GM18909 (cell line): ENCODE data around the gene SLC30A10.
"Not testable (repeated sequence)": the region's sequence is repeated elsewhere in the genome, so short reads cannot be mapped to it uniquely, and the experiment has no call there.

Experiments
- ATAC-seq: cut with Tn5 transposase; IDR thresholded peaks from one replicate; pipeline ENCODE4 v1.9.1; 2021; ENCODE audit warnings: mild to moderate bottlenecking; ENCODE audit not compliant: unreplicated experiment, poor library complexity

SLC30A10 gene

GRCh38 chr1:219927956-219928790 lies at the start of gene SLC30A10:
SLC30A10 (minus strand) TSS chr1:219928557; CDS start chr1:219928440, 117 bp downstream.
- ATAC-seq = peak; percentile 67

- no peak for ATAC-seq
Measured at GRCh38 chr1:219973213-219973612, 44.9 kb upstream of the SLC30A10 start.

GRCh38 chr1:219967361-219967760 lies 39.0 kb upstream of the SLC30A10 start:
- no peak for ATAC-seq

GRCh38 chr1:219966071-219966349 lies 37.7 kb upstream of the SLC30A10 start:
- ATAC-seq = no peak

GRCh38 chr1:219965285-219966070 lies 37.1 kb upstream of the SLC30A10 start:
- ATAC-seq = no peak

GRCh38 chr1:219963432-219963831 lies 35.1 kb upstream of the SLC30A10 start:
- no peak for ATAC-seq

- no peak for ATAC-seq
Measured at GRCh38 chr1:219961684-219962083, 33.3 kb upstream of the SLC30A10 start.

GRCh38 chr1:219959540-219960203 lies 31.3 kb upstream of the SLC30A10 start:
- ATAC-seq = no peak

- ATAC-seq = no peak
Measured at GRCh38 chr1:219958875-219959417, 30.6 kb upstream of the SLC30A10 start.

- ATAC-seq = no peak
Measured at GRCh38 chr1:219954736-219955421, 26.5 kb upstream of the SLC30A10 start.

GRCh38 chr1:219954052-219954451 lies 25.7 kb upstream of the SLC30A10 start:
- no peak for ATAC-seq

- ATAC-seq = no peak
Measured at GRCh38 chr1:219952361-219952760, 24.0 kb upstream of the SLC30A10 start.

GRCh38 chr1:219949227-219949626 lies 20.9 kb upstream of the SLC30A10 start:
- not testable (repeated sequence) for ATAC-seq

GRCh38 chr1:219948766-219949165 lies 20.4 kb upstream of the SLC30A10 start:
- not testable (repeated sequence) for ATAC-seq

- ATAC-seq = no peak
Measured at GRCh38 chr1:219945795-219946194, 17.4 kb upstream of the SLC30A10 start.

GRCh38 chr1:219941179-219942118 lies 13.1 kb upstream of the SLC30A10 start:
- ATAC-seq = no peak

- no peak for ATAC-seq
Measured at GRCh38 chr1:219940707-219941106, 12.3 kb upstream of the SLC30A10 start.

- no peak for ATAC-seq
Measured at GRCh38 chr1:219938706-219939105, 10.3 kb upstream of the SLC30A10 start.

- ATAC-seq = not testable (repeated sequence)
Measured at GRCh38 chr1:219933763-219934162, 5.4 kb upstream of the SLC30A10 start.
